Hepatocyte (in vitro differentiated cells): Measurements from ENCODE around the gene UQCRH. TPM values are rescaled to one million over a fixed set of nuclear protein-coding genes. Genes with fewer than 3 reads are reported as not detected.
"Not testable (repeated sequence)": the region's sequence is repeated elsewhere in the genome, so short reads cannot be mapped to it uniquely, and the experiment has no call there.

Experiments used
- DNase-seq: peaks from one replicate; pipeline ENCODE4 v3.0.0-alpha.2; 2016; ENCODE audit warnings: low spot score
- H2AFZ ChIP-seq: fragments of 200-600 bp; sonication (generic); 2 replicates; pipeline ENCODE4 v1.6.0; 2016; ENCODE audit warnings: antibody characterized with exemption, mild to moderate bottlenecking
- H3K27ac ChIP-seq: fragments of 200-600 bp; sonication (generic); 2 replicates; pipeline ENCODE4 v1.5.1; 2016; ENCODE audit warnings: mild to moderate bottlenecking
- H3K27me3 ChIP-seq: fragments of 200-600 bp; sonication (generic); 2 replicates; pipeline ENCODE4 v1.6.1; 2016
- H3K36me3 ChIP-seq: fragments of 200-600 bp; sonication (generic); replicated peaks from 2 replicates; pipeline ENCODE4 v1.5.1; 2016; ENCODE audit warnings: low read depth; ENCODE audit not compliant: insufficient read depth
- H3K4me1 ChIP-seq: fragments of 200-600 bp; sonication (generic); 2 replicates; pipeline ENCODE4 v1.5.1; 2016; ENCODE audit warnings: mild to moderate bottlenecking, moderate library complexity; ENCODE audit not compliant: insufficient read depth
- H3K4me2 ChIP-seq: fragments of 200-600 bp; sonication (generic); 2 replicates; pipeline ENCODE4 v1.6.0; 2016
- H3K4me3 ChIP-seq: fragments of 200-600 bp; sonication (generic); 2 replicates; pipeline ENCODE4 v1.5.1; 2016; ENCODE audit warnings: mild to moderate bottlenecking
- H3K79me2 ChIP-seq: fragments of 200-600 bp; sonication (generic); 2 replicates; pipeline ENCODE4 v1.6.0; 2017; ENCODE audit warnings: mild to moderate bottlenecking
- H3K9me2 ChIP-seq: fragments of 200-600 bp; sonication (generic); replicated peaks from 2 replicates; pipeline ENCODE4 v1.6.0; 2017; ENCODE audit warnings: mild to moderate bottlenecking; ENCODE audit not compliant: insufficient read depth
- H3K9me3 ChIP-seq: fragments of 200-600 bp; sonication (generic); 2 replicates; pipeline ENCODE4 v1.5.1; 2016; ENCODE audit warnings: low read depth, mild to moderate bottlenecking
- H4K20me1 ChIP-seq: fragments of 200-600 bp; sonication (generic); 2 replicates; pipeline ENCODE4 v1.6.0; 2016; ENCODE audit warnings: mild to moderate bottlenecking; ENCODE audit not compliant: insufficient read depth, poor library complexity, severe bottlenecking
- CTCF ChIP-seq: fragments of 200-600 bp; sonication (generic); IDR thresholded peaks from 2 replicates; pipeline ENCODE4 v1.5.1; 2016; ENCODE audit warnings: antibody characterized with exemption, mild to moderate bottlenecking; ENCODE audit not compliant: poor library complexity
- EZH2 ChIP-seq: fragments of 200-600 bp; sonication (generic); IDR thresholded peaks from 2 replicates; pipeline ENCODE4 v1.6.1; 2016; ENCODE audit warnings: antibody characterized with exemption, mild to moderate bottlenecking, borderline replicate concordance
- EZH2phosphoT487 ChIP-seq: fragments of 200-600 bp; sonication (generic); IDR thresholded peaks from one replicate; pipeline ENCODE4 v1.6.1; 2018; ENCODE audit warnings: antibody characterized with exemption, mild to moderate bottlenecking, low read depth, moderate library complexity; ENCODE audit not compliant: unreplicated experiment, severe bottlenecking
- WGBS: methylation state at CpG from one replicate; pipeline ENCODE4 v1.1.6; 2016; ENCODE audit warnings: low lambda C conversion rate; ENCODE audit errors: missing lambda C conversion rate; 5-methylcytosine and 5-hydroxymethylcytosine counted together
- polyA plus RNA-seq: library from polyadenylated mRNA; unstranded; fragments of >200 nt; fragmentation: Nextera tagmentation; extraction: Ambion mirVana; gene quantifications from 2 replicates; pipeline ENCODE4 v1.2.1, GENCODE V29; 2016
- total RNA-seq: library from RNA; depleted of rRNA; stranded (reverse); fragments of >200 nt; gene quantifications from 2 replicates; pipeline ENCODE4 v1.2.3, GENCODE V29; 2014

UQCRH gene
- total and polyA plus RNA-seq, 2 experiments from 2014 or later = 269 to 429 TPM

GRCh38 chr1:46352363-46352762, 48.9 kb downstream of the UQCRH start:
- no peaks in the 10 kb centered on the region for H3K27me3 ChIP-seq
- TF ChIP-seq CTCF (no peak), EZH2 (no peak)
- no peak overlapping the region for H2AFZ ChIP-seq
- no peak overlapping the region for H3K4me3 ChIP-seq
- peaks cover 5% of the 10 kb centered on the region for H3K36me3 ChIP-seq
- H3K9me2 ChIP-seq = no peaks in the 10 kb centered on the region
- H3K9me3 ChIP-seq = no peaks in the 10 kb centered on the region
- H3K4me2 ChIP-seq = no peak overlapping the region
- H3K79me2 ChIP-seq = peaks cover 5% of the 10 kb centered on the region
- no peak overlapping the region for H3K27ac ChIP-seq
- no peaks in the 10 kb centered on the region for H4K20me1 ChIP-seq
- no peaks in the 10 kb centered on the region for H3K4me1 ChIP-seq
- 75% methylated on average over 2 of the region's 2 CpGs for WGBS
- DNase-seq = no peak

GRCh38 chr1:46355920-46356319, 52.4 kb downstream of the UQCRH start:
- H3K4me1 ChIP-seq, H2AFZ ChIP-seq, DNase-seq, H3K4me2 ChIP-seq, H3K36me3 ChIP-seq, H3K79me2 ChIP-seq, H3K9me2 ChIP-seq, H3K9me3 ChIP-seq, H3K27ac ChIP-seq, H3K27me3 ChIP-seq, H3K4me3 ChIP-seq, H4K20me1 ChIP-seq: not testable (repeated sequence)
- 96% methylated on average over 5 of the region's 5 CpGs for WGBS

GRCh38 chr1:46362158-46362557, 58.7 kb downstream of the UQCRH start:
- no peak for DNase-seq
- no peak overlapping the region for H3K4me3 ChIP-seq
- no peak overlapping the region for H3K27ac ChIP-seq
- WGBS = 96% methylated on average over 3 of the region's 3 CpGs
- no peaks in the 10 kb centered on the region for H3K9me3 ChIP-seq
- no peak overlapping the region for H3K4me2 ChIP-seq
- H3K4me1 ChIP-seq = no peaks in the 10 kb centered on the region
- no peaks in the 10 kb centered on the region for H3K27me3 ChIP-seq
- H3K79me2 ChIP-seq = no peaks in the 10 kb centered on the region
- H2AFZ ChIP-seq = no peak overlapping the region
- no peaks in the 10 kb centered on the region for H4K20me1 ChIP-seq
- TF ChIP-seq EZH2phosphoT487 (no peak), CTCF (no peak), EZH2 (no peak)
- H3K36me3 ChIP-seq = no peaks in the 10 kb centered on the region
- H3K9me2 ChIP-seq = no peaks in the 10 kb centered on the region

GRCh38 chr1:46363121-46363520, 59.6 kb downstream of the UQCRH start:
- Histone ChIP-seq H3K4me1 (no peaks in the 10 kb centered on the region), H2AFZ (no peak overlapping the region), H3K4me2 (no peak overlapping the region), H3K9me3 (no peaks in the 10 kb centered on the region), H3K9me2 (no peaks in the 10 kb centered on the region), H3K36me3 (no peaks in the 10 kb centered on the region), H3K79me2 (no peaks in the 10 kb centered on the region), H3K27me3 (no peaks in the 10 kb centered on the region), H3K27ac (no peak overlapping the region), H4K20me1 (no peaks in the 10 kb centered on the region), H3K4me3 (no peak overlapping the region)
- no peak for TF ChIP-seq EZH2phosphoT487
- no peak for TF ChIP-seq EZH2
- TF ChIP-seq CTCF = no peak
- WGBS = 97% methylated on average over 5 of the region's 5 CpGs
- no peak for DNase-seq
